Measurements from ENCODE around the gene EFTUD2.

DNA sequence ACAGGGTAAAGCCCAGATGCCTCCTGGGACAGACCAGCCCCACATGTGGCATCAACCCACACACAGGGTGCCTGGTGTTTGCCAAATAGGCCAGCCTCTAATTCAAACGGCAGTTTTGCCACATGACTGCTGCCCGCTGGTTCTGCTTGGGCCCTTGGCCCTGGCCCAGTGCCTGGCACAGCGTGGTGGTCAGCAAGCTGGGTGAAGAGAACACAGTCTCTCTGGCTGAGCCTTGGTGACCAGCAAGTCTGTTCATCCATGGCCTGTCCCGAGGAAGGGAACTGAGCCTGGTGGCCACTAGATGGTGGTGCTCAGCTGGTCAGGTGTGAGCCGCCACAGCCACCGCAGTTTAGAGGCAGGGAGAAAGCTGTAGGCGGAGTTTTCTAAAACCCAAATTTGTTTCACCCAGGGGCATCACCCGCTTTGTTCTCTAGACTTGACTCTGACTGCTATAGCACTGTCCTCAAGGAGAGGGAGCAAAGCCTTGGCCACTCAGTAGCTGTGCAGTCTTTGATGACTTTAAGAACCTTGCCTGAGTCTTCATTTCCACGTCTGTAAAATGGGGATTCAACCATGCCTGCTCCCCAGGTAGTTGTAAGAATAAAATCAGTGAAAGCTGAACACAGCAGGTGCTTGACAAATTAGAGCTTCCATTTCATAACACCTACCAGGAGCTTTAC lies 20.8 kb upstream of the EFTUD2 start:
- TF ChIP-seq, protein P1, sequence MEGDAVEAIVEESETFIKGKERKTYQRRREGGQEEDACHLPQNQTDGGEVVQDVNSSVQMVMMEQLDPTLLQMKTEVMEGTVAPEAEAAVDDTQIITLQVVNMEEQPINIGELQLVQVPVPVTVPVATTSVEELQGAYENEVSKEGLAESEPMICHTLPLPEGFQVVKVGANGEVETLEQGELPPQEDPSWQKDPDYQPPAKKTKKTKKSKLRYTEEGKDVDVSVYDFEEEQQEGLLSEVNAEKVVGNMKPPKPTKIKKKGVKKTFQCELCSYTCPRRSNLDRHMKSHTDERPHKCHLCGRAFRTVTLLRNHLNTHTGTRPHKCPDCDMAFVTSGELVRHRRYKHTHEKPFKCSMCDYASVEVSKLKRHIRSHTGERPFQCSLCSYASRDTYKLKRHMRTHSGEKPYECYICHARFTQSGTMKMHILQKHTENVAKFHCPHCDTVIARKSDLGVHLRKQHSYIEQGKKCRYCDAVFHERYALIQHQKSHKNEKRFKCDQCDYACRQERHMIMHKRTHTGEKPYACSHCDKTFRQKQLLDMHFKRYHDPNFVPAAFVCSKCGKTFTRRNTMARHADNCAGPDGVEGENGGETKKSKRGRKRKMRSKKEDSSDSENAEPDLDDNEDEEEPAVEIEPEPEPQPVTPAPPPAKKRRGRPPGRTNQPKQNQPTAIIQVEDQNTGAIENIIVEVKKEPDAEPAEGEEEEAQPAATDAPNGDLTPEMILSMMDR (IDR thresholded peaks at IDR 0.05): peak; percentile 61
- TF ChIP-seq EZH2 (IDR thresholded peaks at IDR 0.05; ENCODE audit: borderline replicate concordance, insufficient read depth, low read depth, low read length, poor library complexity, severe bottlenecking): no peak

Data from B cell (primary cell).